Suppressor macrophage (primary cell): ENCODE data around the gene SLC2A13.
"Not testable (repeated sequence)": the region's sequence is repeated elsewhere in the genome, so short reads cannot be mapped to it uniquely, and the experiment has no call there.

Experiments used
- DNase-seq, 4 experiments: peaks; one replicate each; pipeline ENCODE4 v3.0.0-alpha.2; 2020 to 2022

The SLC2A13 gene

GRCh38 chr12:40104461-40105264 lies 1.2 kb downstream of the SLC2A13 start:
- DNase-seq: no peak

GRCh38 chr12:40103043-40103442 lies 2.8 kb downstream of the SLC2A13 start:
- no peak for DNase-seq

GRCh38 chr12:40101747-40102146 lies 4.1 kb downstream of the SLC2A13 start:
- no peak for DNase-seq

- DNase-seq: peak; percentile 6 to 66 (median 34)
These were observed 6.4 kb downstream of the SLC2A13 start for GRCh38 chr12:40099423-40099853.

- no peak for DNase-seq
These were observed 7.3 kb downstream of the SLC2A13 start for GRCh38 chr12:40098406-40099145.

GRCh38 chr12:40093512-40093911 lies 12.4 kb downstream of the SLC2A13 start:
- no peak for DNase-seq

- no peak for DNase-seq
These were observed 19.4 kb downstream of the SLC2A13 start for GRCh38 chr12:40086471-40086870.

- DNase-seq: no peak
These were observed 27.6 kb downstream of the SLC2A13 start for GRCh38 chr12:40078266-40078665.

- no peak for DNase-seq
These were observed 30.4 kb downstream of the SLC2A13 start for GRCh38 chr12:40075458-40075857.

- no peak for DNase-seq
These were observed 37.5 kb downstream of the SLC2A13 start for GRCh38 chr12:40068416-40068815.

- DNase-seq: no peak
These were observed 40.2 kb downstream of the SLC2A13 start for GRCh38 chr12:40065636-40066035.

GRCh38 chr12:40063414-40063813 lies 42.5 kb downstream of the SLC2A13 start:
- DNase-seq: no peak

GRCh38 chr12:40058721-40059190 lies 47.1 kb downstream of the SLC2A13 start:
- no peak for DNase-seq

GRCh38 chr12:40056373-40056772 lies 49.5 kb downstream of the SLC2A13 start:
- no peak for DNase-seq

- DNase-seq: no peak
These were observed 50.1 kb downstream of the SLC2A13 start for GRCh38 chr12:40055776-40056175.

- no peak for DNase-seq
These were observed 50.7 kb downstream of the SLC2A13 start for GRCh38 chr12:40055228-40055579.

- DNase-seq: no peak
These were observed 51.2 kb downstream of the SLC2A13 start for GRCh38 chr12:40054555-40055227.

- no peak for DNase-seq
These were observed 56.6 kb downstream of the SLC2A13 start for GRCh38 chr12:40049268-40049667.

GRCh38 chr12:40047002-40047401 lies 58.9 kb downstream of the SLC2A13 start:
- not testable (repeated sequence) for DNase-seq

GRCh38 chr12:40045656-40046055 lies 60.2 kb downstream of the SLC2A13 start:
- no peak for DNase-seq

- DNase-seq: no peak
These were observed 61.5 kb downstream of the SLC2A13 start for GRCh38 chr12:40044396-40044795.

GRCh38 chr12:40039598-40039997 lies 66.3 kb downstream of the SLC2A13 start:
- DNase-seq: no peak

- no peak for DNase-seq
These were observed 67.3 kb downstream of the SLC2A13 start for GRCh38 chr12:40038619-40039018.
